ENCODE data around the gene SLC28A1.

SLC28A1 gene

DNA sequence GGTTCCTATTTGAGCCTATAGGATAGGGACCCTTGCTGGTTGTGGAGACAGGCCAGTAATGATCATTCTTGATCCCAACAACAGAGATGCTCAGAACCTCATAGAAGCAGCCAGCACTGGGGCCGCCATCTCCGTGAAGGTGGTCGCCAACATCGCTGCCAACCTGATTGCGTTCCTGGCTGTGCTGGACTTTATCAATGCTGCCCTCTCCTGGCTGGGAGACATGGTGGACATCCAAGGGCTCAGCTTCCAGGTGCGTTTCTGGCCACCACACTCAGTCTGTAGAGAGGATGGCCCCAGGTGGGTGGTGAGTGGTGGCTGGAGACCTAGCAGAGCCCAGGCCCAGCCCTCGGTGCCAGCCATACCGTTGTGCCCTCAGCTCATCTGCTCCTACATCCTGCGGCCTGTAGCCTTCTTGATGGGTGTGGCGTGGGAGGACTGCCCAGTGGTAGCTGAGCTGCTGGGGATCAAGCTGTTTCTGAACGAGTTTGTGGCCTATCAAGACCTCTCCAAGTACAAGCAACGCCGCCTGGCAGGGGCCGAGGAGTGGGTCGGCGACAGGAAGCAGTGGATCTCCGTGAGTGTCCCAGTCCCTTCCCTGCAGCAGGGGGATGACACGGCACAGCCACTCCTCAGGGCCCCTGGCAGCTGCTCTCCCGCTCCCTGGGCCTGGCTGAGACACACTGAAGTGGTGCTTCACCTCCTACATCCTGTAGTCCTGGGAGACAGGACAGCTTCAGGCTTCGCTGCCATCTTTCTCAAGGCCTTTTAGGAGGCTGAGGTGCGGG is 50.7 kb downstream of the SLC28A1 start:
- H3K4me3 ChIP-seq (replicated peaks; ENCODE audit: low read depth, low read length): no peak overlapping the region
- DNase-seq (ENCODE audit: low read depth): no peak
- TF ChIP-seq, protein P1, sequence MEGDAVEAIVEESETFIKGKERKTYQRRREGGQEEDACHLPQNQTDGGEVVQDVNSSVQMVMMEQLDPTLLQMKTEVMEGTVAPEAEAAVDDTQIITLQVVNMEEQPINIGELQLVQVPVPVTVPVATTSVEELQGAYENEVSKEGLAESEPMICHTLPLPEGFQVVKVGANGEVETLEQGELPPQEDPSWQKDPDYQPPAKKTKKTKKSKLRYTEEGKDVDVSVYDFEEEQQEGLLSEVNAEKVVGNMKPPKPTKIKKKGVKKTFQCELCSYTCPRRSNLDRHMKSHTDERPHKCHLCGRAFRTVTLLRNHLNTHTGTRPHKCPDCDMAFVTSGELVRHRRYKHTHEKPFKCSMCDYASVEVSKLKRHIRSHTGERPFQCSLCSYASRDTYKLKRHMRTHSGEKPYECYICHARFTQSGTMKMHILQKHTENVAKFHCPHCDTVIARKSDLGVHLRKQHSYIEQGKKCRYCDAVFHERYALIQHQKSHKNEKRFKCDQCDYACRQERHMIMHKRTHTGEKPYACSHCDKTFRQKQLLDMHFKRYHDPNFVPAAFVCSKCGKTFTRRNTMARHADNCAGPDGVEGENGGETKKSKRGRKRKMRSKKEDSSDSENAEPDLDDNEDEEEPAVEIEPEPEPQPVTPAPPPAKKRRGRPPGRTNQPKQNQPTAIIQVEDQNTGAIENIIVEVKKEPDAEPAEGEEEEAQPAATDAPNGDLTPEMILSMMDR (IDR thresholded peaks at IDR 0.05; ENCODE audit: low read length, missing control alignments): peak; percentile 17

DNA sequence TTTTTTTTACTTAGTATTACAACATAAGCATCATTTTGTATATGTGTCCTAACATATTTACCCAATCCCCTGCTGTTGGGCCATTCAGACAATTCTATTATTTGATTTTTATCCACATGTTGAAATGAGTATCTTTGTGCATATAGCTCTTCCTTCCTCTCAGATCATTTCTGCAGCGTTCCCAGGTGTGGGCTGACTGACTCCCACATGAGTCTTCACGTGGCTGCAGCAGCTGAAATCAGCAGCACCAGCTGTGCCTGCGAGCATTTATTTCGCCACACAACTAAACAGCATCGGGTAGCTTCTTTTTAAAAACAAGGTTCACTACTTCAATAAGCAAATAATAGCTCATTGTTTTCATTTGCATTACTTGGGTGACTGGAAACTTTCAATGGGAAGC is 52.7 kb downstream of the SLC28A1 start:
- DNase-seq (ENCODE audit: low read depth): peak; percentile 31
- TF ChIP-seq, protein P1 (IDR thresholded peaks at IDR 0.05; ENCODE audit: low read length, missing control alignments): no peak
- no peak overlapping the region for H3K4me3 ChIP-seq (replicated peaks; ENCODE audit: low read depth, low read length)

DNA sequence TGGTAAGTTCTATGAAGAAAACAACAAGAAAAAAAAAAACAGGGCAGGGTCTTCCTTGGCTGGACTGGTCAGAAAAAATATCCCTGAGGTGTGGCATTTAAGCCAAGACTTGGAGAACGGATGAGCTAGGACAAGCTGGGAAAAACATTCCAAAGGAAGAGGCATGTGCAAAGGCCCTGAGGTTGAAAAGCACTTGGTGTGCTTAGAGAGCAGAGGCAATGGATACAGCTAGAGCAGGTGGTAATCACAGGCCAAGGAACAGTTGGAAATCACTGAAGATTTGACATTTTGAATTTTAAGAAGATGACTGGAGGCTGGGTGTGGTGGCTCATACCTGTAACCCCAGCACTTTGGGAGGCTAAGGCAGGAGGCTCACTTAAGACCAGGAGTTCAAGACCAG is 54.3 kb downstream of the SLC28A1 start:
- no peak overlapping the region for H3K4me3 ChIP-seq (replicated peaks; ENCODE audit: low read depth, low read length)
- no peak for DNase-seq (ENCODE audit: low read depth)
- TF ChIP-seq, protein P1 (IDR thresholded peaks at IDR 0.05; ENCODE audit: low read length, missing control alignments): no peak

DNA sequence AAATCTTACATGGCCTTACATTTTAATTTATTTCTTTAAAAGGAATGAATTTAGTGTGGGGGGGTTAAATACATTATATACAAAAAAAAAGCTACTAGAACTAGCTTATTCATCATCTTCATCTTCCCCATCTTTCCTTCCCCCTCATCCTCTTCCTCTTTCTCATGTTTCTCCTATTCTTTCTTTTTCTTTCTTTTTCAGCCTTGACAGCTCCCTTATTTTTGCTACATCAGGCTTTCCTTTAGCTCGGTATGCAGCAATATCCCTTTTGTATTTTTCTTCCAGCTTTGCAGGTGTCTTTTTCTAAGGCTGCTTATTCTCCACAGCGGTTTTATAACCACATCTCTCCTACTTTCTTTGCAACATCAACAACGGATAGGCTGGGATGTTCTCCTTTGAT is 55.9 kb downstream of the SLC28A1 start:
- no peak for DNase-seq (ENCODE audit: low read depth)
- no peak overlapping the region for H3K4me3 ChIP-seq (replicated peaks; ENCODE audit: low read depth, low read length)
- TF ChIP-seq, protein P1 (IDR thresholded peaks at IDR 0.05; ENCODE audit: low read length, missing control alignments): no peak

DNA sequence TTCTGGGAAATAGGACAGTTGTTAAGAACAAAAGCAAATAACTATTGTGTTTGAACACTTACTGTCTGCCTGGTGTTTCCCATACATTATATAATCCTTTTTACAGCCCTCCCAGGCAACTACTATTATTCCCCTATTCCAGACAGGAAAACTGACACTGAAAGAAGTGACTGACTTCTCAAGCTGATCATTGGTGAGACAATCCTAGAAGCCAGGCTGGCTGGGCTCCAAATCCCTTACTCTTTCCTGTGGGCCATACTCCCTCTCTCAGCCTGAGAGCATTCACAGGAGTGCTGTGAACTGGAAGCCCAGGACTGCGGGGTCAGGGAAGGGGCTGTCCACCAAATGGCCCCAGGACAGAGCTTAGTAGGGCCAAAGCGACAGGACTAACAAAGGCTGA is 58.0 kb downstream of the SLC28A1 start:
- DNase-seq (ENCODE audit: low read depth): no peak
- TF ChIP-seq, protein P1 (IDR thresholded peaks at IDR 0.05; ENCODE audit: low read length, missing control alignments): no peak
- no peak overlapping the region for H3K4me3 ChIP-seq (replicated peaks; ENCODE audit: low read depth, low read length)

DNA sequence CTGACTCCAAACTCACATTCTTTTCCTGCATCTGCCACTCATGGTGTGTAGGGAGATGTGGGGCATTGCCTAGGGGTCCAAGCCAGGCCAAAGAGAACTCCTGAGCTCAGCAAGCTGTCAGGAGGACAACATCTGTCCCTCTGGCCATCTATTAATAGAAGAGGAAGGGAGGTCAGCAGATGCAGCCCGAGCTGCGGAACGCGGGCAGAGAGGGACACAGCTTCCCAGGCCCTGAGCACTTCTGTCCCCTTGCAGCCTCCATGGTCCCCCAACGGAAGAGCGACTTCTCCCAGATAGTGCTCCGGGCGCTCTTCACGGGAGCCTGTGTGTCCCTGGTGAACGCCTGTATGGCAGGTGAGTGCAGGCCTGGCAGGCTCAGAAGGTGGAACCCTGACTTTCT is 59.8 kb downstream of the SLC28A1 start:
- H3K4me3 ChIP-seq (replicated peaks; ENCODE audit: low read depth, low read length): no peak overlapping the region
- TF ChIP-seq, protein P1 (IDR thresholded peaks at IDR 0.05; ENCODE audit: low read length, missing control alignments): no peak
- DNase-seq (ENCODE audit: low read depth): no peak

DNA sequence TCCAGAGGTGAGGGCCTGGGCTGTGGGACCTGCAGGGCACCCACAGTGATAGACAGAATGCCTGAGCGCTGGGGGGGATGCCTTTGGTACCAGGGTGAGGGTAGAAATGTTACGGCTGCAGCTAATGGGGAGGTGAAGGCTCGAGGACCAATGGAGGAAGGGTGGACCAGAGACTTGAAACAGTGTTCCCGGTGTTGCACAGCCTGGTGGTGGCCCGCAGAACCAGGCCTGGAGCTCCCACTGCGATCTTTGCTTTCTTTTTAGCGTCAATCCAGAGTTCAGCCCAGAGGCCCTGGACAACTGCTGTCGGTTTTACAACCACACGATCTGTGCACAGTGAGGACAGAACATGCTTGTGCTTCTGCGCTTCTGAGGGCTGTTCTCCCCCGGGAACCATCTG is 60.4 kb downstream of the SLC28A1 start:
- TF ChIP-seq, protein P1 (IDR thresholded peaks at IDR 0.05; ENCODE audit: low read length, missing control alignments): no peak
- DNase-seq (ENCODE audit: low read depth): no peak
- H3K4me3 ChIP-seq (replicated peaks; ENCODE audit: low read depth, low read length): no peak overlapping the region

Measured in fibroblast of pulmonary artery (primary cell).